HG03439 (cell line): ENCODE results near the gene STEAP1.

Experiments used
- ATAC-seq: cut with Tn5 transposase; IDR thresholded peaks from one replicate; pipeline ENCODE4 v1.9.1; 2021; ENCODE audit warnings: mild to moderate bottlenecking, moderate library complexity; ENCODE audit not compliant: unreplicated experiment

The STEAP1 gene

DNA sequence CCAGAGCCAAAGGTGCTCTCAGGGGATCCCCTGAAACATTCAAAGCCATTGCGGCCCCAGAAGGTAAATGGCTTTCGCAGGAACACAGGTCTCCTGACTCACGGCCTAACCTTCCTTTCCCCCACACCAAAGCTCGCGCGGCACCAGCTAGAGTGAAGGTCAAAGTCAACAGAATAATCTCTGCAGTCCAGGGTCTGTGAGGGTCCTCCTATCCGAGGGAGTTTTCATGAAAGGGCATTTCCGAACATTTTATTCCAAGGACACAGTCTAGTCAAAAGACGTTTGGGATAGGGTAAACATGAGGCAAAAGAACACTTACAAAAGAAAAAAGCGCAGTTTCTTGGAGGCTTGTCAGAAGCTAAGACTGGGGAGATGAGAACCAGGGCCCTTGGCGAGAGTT lies 56.7 kb downstream of the STEAP1 start:
- ATAC-seq, result no peak

GRCh38 chr7:90211391-90212148 lies 57.3 kb downstream of the STEAP1 start, which contains the start of gene STEAP2:
Gene STEAP2, plus strand, starts transcription at chr7:90211740. Its CDS starts 13,343 bp downstream, at chr7:90225083.
- ATAC-seq, result peak; percentile 61

GRCh38 chr7:90212149-90212495 lies 57.9 kb downstream of the STEAP1 start:
- ATAC-seq, result no peak

DNA sequence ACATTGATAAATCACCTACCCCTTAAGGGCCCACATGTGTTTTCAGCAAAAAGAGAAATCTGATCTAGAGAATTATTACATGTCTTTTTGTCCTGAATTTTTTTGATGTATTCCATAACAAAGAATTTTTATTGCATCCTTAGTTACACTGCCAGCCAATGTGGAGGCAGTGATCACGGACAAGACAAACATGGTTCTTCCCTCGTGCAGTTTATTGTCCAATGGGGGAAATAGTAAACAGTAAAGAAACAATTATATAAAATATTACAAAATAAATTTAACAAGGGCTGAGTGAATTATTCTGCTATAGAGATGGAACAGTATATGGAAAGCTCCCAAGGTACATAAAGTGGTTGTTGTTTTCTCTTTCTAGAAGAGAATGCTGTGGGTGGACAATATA lies 59.3 kb downstream of the STEAP1 start:
- no peak for ATAC-seq
